ENCODE data around the gene LGALS9. TPM values are rescaled to one million over a fixed set of nuclear protein-coding genes. Genes with fewer than 3 reads are reported as not detected.

Gene LGALS9
- 7.1 TPM for total RNA-seq

GRCh38 chr17:27630607-27631410, at the start of gene LGALS9:
TSS of gene LGALS9 (plus strand) at chr17:27631188. CDS start at chr17:27631266, 78 bp downstream.

Other genes with a start within 250 kb of the LGALS9 start
- gene KSR1, start 174.7 kb upstream of the LGALS9 start, total RNA-seq = 84.4 TPM
- 1.3 TPM for gene NOS2, start 169.3 kb downstream of the LGALS9 start, total RNA-seq